GM23338 (cell line): Measurements from ENCODE around the gene CEP68.

Source experiments
- CREB1 ChIP-seq: fragments of 250-450 bp; sonication (Bioruptor Pico); IDR thresholded peaks from 2 replicates; pipeline ENCODE4 v1.5.0; 2020; ENCODE audit warnings: low read depth, mild to moderate bottlenecking, moderate library complexity
- CTCF ChIP-seq, 2 experiments: fragments of 200-600 bp in 1 of 2; sonication (generic) in 1 of 2; conservative IDR thresholded peaks; 2 replicates each; pipeline versions ENCODE4 v1.5.1 to v1.6.1; 2016 to 2017; ENCODE audit warnings: antibody characterized with exemption in 2 of 2, low read depth in 2 of 2, mild to moderate bottlenecking in 2 of 2, moderate library complexity in 1 of 2
- EZH2 ChIP-seq: fragments of 200-600 bp; sonication (generic); IDR thresholded peaks from one replicate; pipeline ENCODE4 v1.8.0; 2017; ENCODE audit warnings: antibody characterized with exemption, mild to moderate bottlenecking, low read depth; ENCODE audit not compliant: unreplicated experiment
- POLR2AphosphoS5 ChIP-seq: IDR thresholded peaks from 2 replicates; pipeline ENCODE4 v1.6.1; 2016; ENCODE audit warnings: antibody characterized with exemption, low read depth
- REST ChIP-seq: IDR thresholded peaks from one replicate; pipeline ENCODE4 v1.6.1; 2018; ENCODE audit warnings: antibody characterized with exemption; ENCODE audit not compliant: unreplicated experiment

GRCh38 chr2:65021709-65022108 is 34.5 kb upstream of the CEP68 start:
- TF ChIP-seq POLR2AphosphoS5 (no peak), CTCF (conservative IDR thresholded peaks at IDR 0.05; ENCODE audit: low read depth in 2 of 2) (no peak), CREB1 (CRISPR knock-in tag) (no peak), EZH2 (no peak), REST (no peak)
